Gastroesophageal sphincter (tissue), 4 donors: ENCODE results near the gene GATAD1. TPM values are rescaled to one million over a fixed set of nuclear protein-coding genes. Genes with fewer than 3 reads are reported as not detected.
"Not testable (repeated sequence)": the region's sequence is repeated elsewhere in the genome, so short reads cannot be mapped to it uniquely, and the experiment has no call there.

Experiments
- ATAC-seq: fragments of 150-250 bp; one replicate; pipeline ENCODE4 v1.9.1; 2016; ENCODE audit warnings: mild to moderate bottlenecking, moderate library complexity
- H3K27ac ChIP-seq, 4 donors: fragments of 200-600 bp; sonication (generic) in 3 of 4; 1 replicate in 3 of 4; 2 replicates in 1 of 4; pipeline ENCODE4 v1.5.1; 2016 to 2019
- H3K27me3 ChIP-seq: fragments of 200-600 bp; sonication (generic); one replicate; pipeline ENCODE4 v1.5.1; 2019
- H3K36me3 ChIP-seq, 2 donors: fragments of 200-600 bp; sonication (generic); one replicate each; pipeline ENCODE4 v1.5.1; 2019; ENCODE audit warnings: control low read depth in 1 of 2
- H3K4me1 ChIP-seq, 3 donors: fragments of 200-600 bp; sonication (generic); 1 replicate in 2 of 3; 2 replicates in 1 of 3; pipeline ENCODE4 v1.5.1; 2016 to 2019; ENCODE audit warnings: control low read depth in 2 of 3
- H3K4me3 ChIP-seq, 2 donors: fragments of 200-600 bp; sonication (generic); one replicate each; pipeline ENCODE4 v1.5.1; 2019; ENCODE audit warnings: mild to moderate bottlenecking in 1 of 2, moderate library complexity in 1 of 2
- H3K9me3 ChIP-seq, 3 donors: fragments of 200-600 bp; sonication (generic); one replicate each; pipeline ENCODE4 v1.5.1; 2017 to 2019; ENCODE audit warnings: control low read depth in 2 of 3
- CTCF ChIP-seq, 4 experiments: fragments of 200-600 bp in 2 of 4; fragments of 450-650 bp in 2 of 4; sonication (generic) in 1 of 4; IDR thresholded peaks; one replicate each; pipeline ENCODE4 v1.5.1; 2017 to 2019; ENCODE audit warnings: antibody characterized with exemption in 4 of 4, mild to moderate bottlenecking in 2 of 4, moderate library complexity in 2 of 4
- EP300 ChIP-seq: sonication (generic); formaldehyde crosslinking; IDR thresholded peaks from one replicate; pipeline ENCODE4 v1.6.1; 2017; ENCODE audit warnings: antibody characterized with exemption, mild to moderate bottlenecking
- POLR2A ChIP-seq, 2 donors: fragments of 450-650 bp; IDR thresholded peaks; one replicate each; pipeline ENCODE4 v1.6.1; 2017; ENCODE audit warnings: antibody characterized with exemption in 2 of 2, mild to moderate bottlenecking in 2 of 2, moderate library complexity in 1 of 2
- POLR2AphosphoS5 ChIP-seq: sonication (generic); formaldehyde crosslinking; IDR thresholded peaks from one replicate; pipeline ENCODE4 v1.6.1; 2017; ENCODE audit warnings: antibody characterized with exemption
- whole genome bisulfite sequencing, 2 donors: methylation state at CpG; one replicate each; pipeline ENCODE4 v1.1.5; 2018; ENCODE audit warnings: low coverage in 1 of 2; 5-methylcytosine and 5-hydroxymethylcytosine counted together
- total RNA-seq, 4 donors: library from RNA; depleted of rRNA; stranded (reverse); fragments of >200 nt; gene quantifications; one replicate each; pipeline ENCODE4 v1.1.0, GENCODE V29; 2016

GATAD1 gene
- total RNA-seq, 4 donors from 2014 or later = 25.5 to 57.7 (median 32.2) TPM

DNA sequence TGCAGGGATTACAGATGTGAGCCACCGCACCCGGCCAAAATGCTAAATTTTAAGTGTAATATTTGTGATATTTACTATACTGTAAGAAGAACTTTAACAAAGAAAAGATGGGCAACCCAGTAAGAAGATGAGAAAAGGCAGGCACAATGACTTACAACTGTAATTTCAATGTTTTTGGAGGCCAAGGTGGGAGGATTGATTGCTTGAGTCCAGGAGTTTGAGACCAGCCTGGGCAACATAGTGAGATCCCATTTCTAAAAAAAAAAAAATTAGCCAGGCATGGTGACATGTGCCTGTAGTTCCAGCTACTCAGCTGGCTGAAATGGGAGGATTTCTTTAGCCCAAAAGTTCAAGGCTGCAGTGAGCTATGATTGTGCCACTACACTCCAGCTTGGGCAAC is 11.7 kb upstream of the GATAD1 start:
- Histone ChIP-seq H3K4me1 (no peaks in the 10 kb centered on the region), H3K27ac (no peak overlapping the region), H3K4me3 (no peak overlapping the region), H3K9me3 (no peaks in the 10 kb centered on the region), H3K36me3 (no peaks in the 10 kb centered on the region), H3K27me3 (no peaks in the 10 kb centered on the region)
- TF ChIP-seq POLR2A (IDR thresholded peaks at IDR 0.05) (no peak), EP300 (no peak), CTCF (IDR thresholded peaks at IDR 0.05) (no peak), POLR2AphosphoS5 (no peak)
- no CpG with 5 or more reads among the region's 2 CpGs for WGBS, 2 donors
- no peak for ATAC-seq

DNA sequence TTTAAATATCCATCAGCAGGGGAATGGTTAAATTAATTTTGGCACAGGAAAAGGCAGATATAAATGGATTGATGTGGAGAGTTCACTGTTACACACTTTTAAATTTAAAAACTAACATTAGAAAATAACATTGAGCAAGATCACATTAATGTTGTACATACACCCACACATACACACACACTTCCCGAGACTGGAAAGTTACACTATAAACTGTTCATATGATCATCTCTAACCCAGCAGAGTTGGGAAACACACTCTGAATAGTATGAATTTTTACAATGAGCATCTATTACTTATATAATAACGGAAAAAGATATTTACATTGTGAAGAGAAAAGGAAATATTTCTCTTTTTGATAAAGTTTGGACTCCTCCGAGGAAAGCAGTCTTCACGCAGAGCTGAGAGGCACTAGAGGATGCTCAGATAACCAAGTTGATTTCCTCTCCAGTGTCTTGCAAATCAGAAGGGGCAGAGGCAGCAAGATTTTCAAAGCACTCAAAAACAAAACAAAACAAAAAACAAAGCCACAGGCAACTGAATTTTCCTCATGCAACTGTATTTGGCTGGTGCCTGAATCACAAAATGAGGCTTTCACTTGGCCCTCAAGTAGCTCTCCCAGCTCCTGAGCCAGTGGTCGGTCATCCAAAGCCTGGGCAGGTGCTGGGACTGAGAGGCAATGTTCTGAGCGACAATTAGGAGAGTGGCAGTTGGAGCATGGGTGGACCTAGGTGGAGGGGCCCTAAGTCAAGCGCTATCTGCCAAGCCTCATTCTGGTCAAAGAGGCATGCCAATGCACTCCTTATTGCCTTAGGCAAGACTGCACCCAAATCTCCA is 10.5 kb upstream of the GATAD1 start:
- H3K4me1 ChIP-seq = no peaks in the 10 kb centered on the region
- no peak overlapping the region for H3K27ac ChIP-seq
- H3K27me3 ChIP-seq = no peaks in the 10 kb centered on the region
- no peaks in the 10 kb centered on the region for H3K36me3 ChIP-seq
- no peaks in the 10 kb centered on the region for H3K9me3 ChIP-seq
- TF ChIP-seq POLR2AphosphoS5 = no peak
- no peak for TF ChIP-seq EP300
- no peak for TF ChIP-seq CTCF (IDR thresholded peaks at IDR 0.05)
- no peak for TF ChIP-seq POLR2A (IDR thresholded peaks at IDR 0.05)
- no peak overlapping the region for H3K4me3 ChIP-seq
- WGBS, 2 donors = 57 to 61% methylated on average over 5 to 6 of the region's 7 CpGs
- no peak for ATAC-seq

GRCh38 chr7:92437956-92438491 is 9.3 kb upstream of the GATAD1 start:
- Histone ChIP-seq H3K9me3 (no peaks in the 10 kb centered on the region), H3K36me3 (no peaks in the 10 kb centered on the region), H3K27ac (no peak overlapping the region), H3K4me1 (no peaks in the 10 kb centered on the region), H3K27me3 (no peaks in the 10 kb centered on the region), H3K4me3 (no peak overlapping the region)
- WGBS, 2 donors = 74 to 79% methylated on average over 6 of the region's 6 CpGs
- TF ChIP-seq CTCF (IDR thresholded peaks at IDR 0.05) (no peak), POLR2A (IDR thresholded peaks at IDR 0.05) (no peak), POLR2AphosphoS5 (no peak), EP300 (no peak)
- no peak for ATAC-seq

DNA sequence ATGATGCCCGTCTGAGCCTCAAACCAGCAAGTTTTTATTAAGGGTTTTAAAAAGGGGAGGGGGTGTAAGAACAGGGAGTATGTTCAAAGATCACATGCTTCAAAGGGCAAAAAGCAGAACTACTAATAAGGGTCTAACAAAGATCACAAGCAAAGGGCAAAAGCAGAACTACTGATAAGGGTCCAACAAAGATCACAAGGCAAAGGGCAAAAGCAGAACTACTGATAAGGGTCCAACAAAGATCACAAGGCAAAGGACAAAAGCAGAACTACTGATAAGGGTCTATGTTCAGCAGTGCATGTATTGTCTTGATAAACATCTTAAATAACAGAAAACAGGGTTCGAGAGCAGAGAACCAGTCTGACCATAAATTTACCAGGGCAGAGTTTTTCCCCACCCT is 4.6 kb upstream of the GATAD1 start:
- ATAC-seq, H3K27ac ChIP-seq, H3K4me3 ChIP-seq, H3K36me3 ChIP-seq, H3K27me3 ChIP-seq, H3K9me3 ChIP-seq, H3K4me1 ChIP-seq: not testable (repeated sequence)
- 80 to 92% methylated on average over 1 to 2 of the region's 2 CpGs for WGBS, 2 donors

GRCh38 chr7:92446869-92447344 is 375 bp upstream of the GATAD1 start:
- H3K4me1 ChIP-seq = peaks cover 0 to 17% (median 5%) of the 10 kb centered on the region in 3 donors
- H3K27me3 ChIP-seq = no peaks in the 10 kb centered on the region
- ATAC-seq = no peak
- no peaks in the 10 kb centered on the region for H3K9me3 ChIP-seq
- WGBS, 2 donors = 53% methylated on average over 16 of the region's 21 CpGs; no CpG with 5 or more reads in 1 of the 2 donors
- H3K36me3 ChIP-seq = peaks cover 0 to 23% of the 10 kb centered on the region in 2 donors
- H3K27ac ChIP-seq = peak overlapping the region in 3 of 4 donors; percentile 93 to 98 (median 97)
- TF ChIP-seq POLR2AphosphoS5 (no peak), POLR2A (IDR thresholded peaks at IDR 0.05) (no peak), CTCF (IDR thresholded peaks at IDR 0.05) (no peak), EP300 (no peak)
- H3K4me3 ChIP-seq = peak overlapping the region; percentile 97 to 99
